Loucy (cell line): ENCODE measurements around the gene WDR7.

ENCODE experiments used
- EZH2phosphoT487 ChIP-seq: fragments of 200-600 bp; IDR thresholded peaks from 2 replicates; pipeline ENCODE4 v1.6.1; 2018; ENCODE audit warnings: antibody characterized with exemption, mild to moderate bottlenecking, moderate library complexity, borderline replicate concordance
- TF ChIP-seq, protein P1 (sequence below): fragments of 200-600 bp; sonication (generic); conservative IDR thresholded peaks from 2 replicates; pipeline ENCODE4 v1.5.1; 2014; ENCODE audit warnings: mild to moderate bottlenecking, antibody characterized with exemption, low read length

DNA sequence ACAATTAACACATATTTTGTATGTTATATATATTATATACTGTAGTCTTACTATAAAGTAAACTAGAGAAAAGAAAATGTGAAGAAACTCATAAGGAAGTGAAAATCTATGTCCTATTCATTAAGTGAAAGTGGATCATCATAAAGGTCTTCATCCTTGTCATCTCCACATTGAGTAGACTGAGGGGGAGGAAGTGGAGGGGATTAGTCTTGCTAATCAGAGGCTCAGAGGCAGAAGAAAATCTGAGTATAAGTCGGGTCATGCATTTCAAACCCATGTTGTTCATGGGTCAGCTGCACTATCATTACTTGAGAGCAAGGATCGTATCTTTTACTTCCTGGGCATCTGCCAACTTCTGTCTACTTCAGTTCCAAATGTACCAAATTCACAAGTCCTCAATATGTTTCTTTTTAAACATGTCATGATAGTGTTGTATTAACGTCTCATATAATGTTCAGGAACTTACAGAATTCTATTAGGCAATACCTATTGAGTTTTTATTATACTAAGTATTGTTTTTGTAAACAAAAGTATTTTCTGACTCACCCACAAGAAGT is 286.8 kb downstream of the WDR7 start:
- TF ChIP-seq, protein P1, sequence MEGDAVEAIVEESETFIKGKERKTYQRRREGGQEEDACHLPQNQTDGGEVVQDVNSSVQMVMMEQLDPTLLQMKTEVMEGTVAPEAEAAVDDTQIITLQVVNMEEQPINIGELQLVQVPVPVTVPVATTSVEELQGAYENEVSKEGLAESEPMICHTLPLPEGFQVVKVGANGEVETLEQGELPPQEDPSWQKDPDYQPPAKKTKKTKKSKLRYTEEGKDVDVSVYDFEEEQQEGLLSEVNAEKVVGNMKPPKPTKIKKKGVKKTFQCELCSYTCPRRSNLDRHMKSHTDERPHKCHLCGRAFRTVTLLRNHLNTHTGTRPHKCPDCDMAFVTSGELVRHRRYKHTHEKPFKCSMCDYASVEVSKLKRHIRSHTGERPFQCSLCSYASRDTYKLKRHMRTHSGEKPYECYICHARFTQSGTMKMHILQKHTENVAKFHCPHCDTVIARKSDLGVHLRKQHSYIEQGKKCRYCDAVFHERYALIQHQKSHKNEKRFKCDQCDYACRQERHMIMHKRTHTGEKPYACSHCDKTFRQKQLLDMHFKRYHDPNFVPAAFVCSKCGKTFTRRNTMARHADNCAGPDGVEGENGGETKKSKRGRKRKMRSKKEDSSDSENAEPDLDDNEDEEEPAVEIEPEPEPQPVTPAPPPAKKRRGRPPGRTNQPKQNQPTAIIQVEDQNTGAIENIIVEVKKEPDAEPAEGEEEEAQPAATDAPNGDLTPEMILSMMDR: no peak
- no peak for TF ChIP-seq EZH2phosphoT487
